Adipose tissue (tissue), 3 donors: ENCODE data around the gene CLEC4F. TPM values are rescaled to one million over a fixed set of nuclear protein-coding genes. Genes with fewer than 3 reads are reported as not detected.

Experiments used
- H3K27ac ChIP-seq: one replicate; pipeline ENCODE4 v1.5.1; 2013; ENCODE audit warnings: low read depth, low read length
- WGBS, 3 donors: extraction: QIAGEN DNeasy Blood & Tissue Kit; methylation state at CpG; one replicate each; pipeline ENCODE4 v1.1.7; 2013; 5-methylcytosine and 5-hydroxymethylcytosine counted together
- polyA plus RNA-seq, 3 donors: library from polyadenylated mRNA; stranded (reverse); fragments of 200-250 nt; gene quantifications; one replicate each; pipeline ENCODE4 v1.2.3, GENCODE V29; 2013
- donor health status: healthy with polysubstance abuse.
- donor health status: Bipolar disorder and iron deficiency.
- donor health status: healthy.

CLEC4F gene
- polyA plus RNA-seq, 3 donors = 0.27 to 1.6 TPM; not detected in 1

GRCh38 chr2:70796262-70796661 is 24.1 kb downstream of the CLEC4F start:
- no peak overlapping the region for H3K27ac ChIP-seq
- 78 to 82% (median 80%) methylated on average over 1 of the region's 1 CpG for WGBS, 3 donors

DNA sequence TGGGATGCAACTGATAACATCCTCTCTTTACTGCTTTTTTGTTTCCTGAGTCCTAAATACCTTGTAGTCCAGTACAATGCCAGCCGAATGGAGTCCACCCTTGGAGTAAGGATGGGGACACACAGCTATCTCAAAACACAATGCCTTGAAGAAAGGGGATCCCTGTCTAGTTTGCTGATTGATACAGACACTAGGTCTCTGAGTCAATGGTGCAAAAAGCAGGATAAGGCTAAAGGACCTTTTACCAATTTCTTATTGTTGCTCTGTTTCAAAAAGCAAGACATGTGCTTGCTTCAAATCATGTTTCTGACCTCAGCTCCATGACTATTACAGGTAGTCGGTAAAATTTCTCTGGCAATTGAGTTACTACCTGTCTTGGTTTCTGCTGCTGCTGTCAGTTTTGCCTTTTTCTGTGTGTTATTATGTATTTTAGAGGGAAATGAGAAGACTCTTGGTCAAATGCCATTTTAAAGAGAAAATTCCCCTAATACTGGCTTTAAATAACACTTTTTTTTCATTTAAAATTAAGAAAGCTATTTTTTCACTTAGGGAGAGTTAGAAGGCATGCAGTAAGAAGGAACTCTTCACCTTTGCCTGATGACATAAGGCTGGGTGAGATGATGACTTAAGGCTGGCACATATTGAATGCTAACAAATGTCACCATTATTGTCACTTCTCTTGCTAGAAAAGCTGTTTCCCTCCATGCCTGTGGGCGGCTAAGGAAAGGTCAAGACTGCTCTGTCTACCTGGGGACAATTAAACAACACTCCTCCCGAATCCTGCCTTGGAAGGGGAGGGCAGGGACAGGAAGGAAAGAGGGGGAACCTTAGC is 25.0 kb downstream of the CLEC4F start:
- no peak overlapping the region for H3K27ac ChIP-seq
- 67 to 78% (median 72%) methylated on average over 4 of the region's 4 CpGs for WGBS, 3 donors

GRCh38 chr2:70793450-70793849 is 26.9 kb downstream of the CLEC4F start:
- H3K27ac ChIP-seq = no peak overlapping the region
- 54 to 67% (median 64%) methylated on average over 2 of the region's 2 CpGs for WGBS, 3 donors

- no peak within 1 kb of the TSS for H3K27ac ChIP-seq
- WGBS, 3 donors = 3 to 4% (median 4%) methylated on average over 64 to 69 of the region's 69 CpGs
These were observed 30.1 kb downstream of the CLEC4F start, which contains the start of gene FIGLA for GRCh38 chr2:70790136-70790828. FIGLA (minus strand) TSS chr2:70790643; CDS start chr2:70790638, 5 bp downstream.

DNA sequence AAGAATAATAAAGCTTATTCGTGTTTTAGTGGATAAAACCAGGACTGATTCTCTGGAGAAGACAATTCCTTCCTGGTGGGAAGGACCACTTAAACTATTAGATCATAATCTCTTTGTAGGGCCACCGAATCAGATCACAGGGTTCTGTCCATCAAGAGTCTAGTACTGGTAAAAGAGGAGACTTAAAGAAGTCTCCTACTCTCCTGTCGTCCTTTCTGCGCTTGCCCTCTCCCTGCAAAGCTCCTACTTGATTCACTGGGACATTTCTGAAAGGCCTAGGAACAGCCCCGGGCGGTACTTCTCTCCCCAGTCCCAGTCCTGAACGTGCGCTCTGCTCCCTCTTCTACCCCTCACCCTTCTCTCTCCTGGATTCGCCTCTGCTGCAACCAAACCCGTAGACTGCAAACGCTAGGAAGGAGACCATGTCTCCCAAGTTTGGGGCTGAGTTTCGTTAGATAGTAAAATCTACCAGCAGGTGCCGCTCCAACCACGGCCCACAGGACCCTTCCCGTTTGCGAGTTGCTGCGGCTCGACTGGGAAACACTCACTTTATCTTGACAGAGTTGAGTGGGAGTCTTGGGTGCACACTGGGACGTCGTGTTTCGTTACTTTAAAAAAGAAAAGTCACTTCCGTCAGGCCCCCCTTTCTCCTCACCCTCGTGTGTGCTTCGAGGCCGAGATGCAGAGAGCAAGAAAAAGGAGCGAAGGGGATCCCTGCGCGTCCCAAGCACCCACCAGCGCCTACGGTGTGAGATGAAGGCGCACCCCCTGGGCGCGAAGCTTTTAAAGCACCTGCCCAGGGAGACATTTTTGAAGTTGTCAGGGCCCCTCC is 30.9 kb downstream of the CLEC4F start:
- no peak overlapping the region for H3K27ac ChIP-seq
- WGBS, 3 donors = 5 to 6% (median 5%) methylated on average over 31 to 33 of the region's 33 CpGs

GRCh38 chr2:70785137-70785911 is 35.1 kb downstream of the CLEC4F start:
- H3K27ac ChIP-seq = no peak overlapping the region
- WGBS, 3 donors = 23 to 24% (median 24%) methylated on average over 7 of the region's 7 CpGs

DNA sequence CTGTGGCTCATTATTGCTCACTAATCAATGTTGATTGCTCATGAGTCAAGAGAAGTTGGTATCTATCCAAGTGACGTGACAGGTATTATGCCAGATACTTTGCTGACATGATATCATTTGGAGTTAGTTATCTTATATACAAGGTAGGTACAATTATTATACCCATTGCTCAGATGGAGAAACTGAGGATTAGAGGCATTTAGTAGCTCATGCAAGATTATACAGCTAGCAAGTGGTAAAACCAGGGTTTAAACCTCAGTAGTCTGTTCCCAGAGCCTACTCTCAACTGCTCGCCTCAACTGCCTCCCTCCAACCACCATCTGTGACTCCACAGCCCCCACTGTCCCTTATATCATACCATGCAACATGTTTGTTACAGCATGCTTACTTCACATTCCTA is 36.1 kb downstream of the CLEC4F start:
- no peak overlapping the region for H3K27ac ChIP-seq
- 82 to 95% (median 90%) methylated on average over 2 of the region's 2 CpGs for WGBS, 3 donors

- 64 to 79% (median 76%) methylated on average over 8 of the region's 8 CpGs for WGBS, 3 donors
These were observed 40.4 kb downstream of the CLEC4F start for GRCh38 chr2:70779911-70780545.

DNA sequence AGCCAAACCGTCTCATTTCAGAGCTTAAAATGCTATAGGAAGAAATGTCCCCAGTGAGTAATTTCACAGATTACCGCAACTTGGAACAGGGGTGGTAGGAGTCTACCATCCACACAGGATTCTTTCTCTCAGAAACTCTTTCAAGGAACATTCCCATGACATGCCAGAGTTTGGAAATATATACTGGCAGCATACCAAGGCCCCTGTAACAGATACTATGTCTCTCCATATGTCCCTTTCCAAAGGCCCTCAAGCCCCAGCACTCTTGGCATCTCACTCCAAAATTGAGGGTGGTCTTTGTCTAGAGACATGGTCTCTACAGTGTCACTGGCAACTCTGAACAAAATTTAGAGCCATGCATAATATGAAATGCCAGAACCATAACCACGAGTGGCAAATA is 40.9 kb downstream of the CLEC4F start:
- no peak overlapping the region for H3K27ac ChIP-seq
- 59 to 69% (median 60%) methylated on average over 3 of the region's 3 CpGs for WGBS, 3 donors

More at GRCh38 chr2:70779911-70780545, 40.4 kb downstream of the CLEC4F start:
- no peak overlapping the region for H3K27ac ChIP-seq

- H3K27ac ChIP-seq = no peak overlapping the region
- WGBS, 3 donors = 55 to 80% (median 75%) methylated on average over 1 of the region's 1 CpG
These were observed 41.7 kb downstream of the CLEC4F start for GRCh38 chr2:70778676-70779075.

DNA sequence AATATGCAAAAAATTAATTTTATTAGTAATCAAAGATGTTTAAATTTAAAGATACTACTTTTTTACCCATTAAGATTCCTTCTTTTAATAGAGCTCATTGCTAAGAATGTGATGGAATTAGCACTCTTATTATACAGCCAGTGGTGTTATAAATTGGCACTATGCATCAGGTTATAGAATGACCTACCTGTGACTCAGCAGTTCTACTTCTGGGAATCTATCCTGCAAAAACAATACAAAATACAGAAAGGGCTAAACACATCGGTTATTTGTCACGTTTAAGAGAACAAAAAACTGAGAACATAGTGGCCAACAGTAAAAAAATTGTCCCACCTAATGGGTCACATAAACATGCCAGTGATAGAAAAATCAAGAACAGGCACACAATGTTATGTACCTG is 42.9 kb downstream of the CLEC4F start:
- 47 to 64% (median 58%) methylated on average over 2 of the region's 2 CpGs for WGBS, 3 donors
- H3K27ac ChIP-seq = no peak overlapping the region

DNA sequence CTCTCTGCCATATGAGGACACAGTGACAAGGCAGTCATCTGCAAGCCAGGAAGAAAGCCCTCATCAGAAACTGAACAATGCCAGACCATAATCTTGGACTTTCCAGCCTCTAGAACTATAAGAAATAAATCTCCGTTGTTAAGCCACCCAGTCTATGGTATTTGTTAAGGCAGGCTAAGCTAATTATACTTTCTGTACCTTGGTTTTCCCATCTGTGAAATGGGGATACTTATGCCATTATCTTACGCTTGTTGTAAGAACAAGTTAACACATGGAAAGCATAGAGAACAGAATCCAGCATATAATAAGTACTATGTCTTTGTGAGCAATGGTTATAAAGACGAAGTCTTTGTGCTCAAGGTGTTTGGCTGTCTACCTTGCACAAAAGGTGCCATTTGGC is 44.1 kb downstream of the CLEC4F start:
- no peak overlapping the region for H3K27ac ChIP-seq
- WGBS, 3 donors = 84 to 96% (median 93%) methylated on average over 3 of the region's 3 CpGs

DNA sequence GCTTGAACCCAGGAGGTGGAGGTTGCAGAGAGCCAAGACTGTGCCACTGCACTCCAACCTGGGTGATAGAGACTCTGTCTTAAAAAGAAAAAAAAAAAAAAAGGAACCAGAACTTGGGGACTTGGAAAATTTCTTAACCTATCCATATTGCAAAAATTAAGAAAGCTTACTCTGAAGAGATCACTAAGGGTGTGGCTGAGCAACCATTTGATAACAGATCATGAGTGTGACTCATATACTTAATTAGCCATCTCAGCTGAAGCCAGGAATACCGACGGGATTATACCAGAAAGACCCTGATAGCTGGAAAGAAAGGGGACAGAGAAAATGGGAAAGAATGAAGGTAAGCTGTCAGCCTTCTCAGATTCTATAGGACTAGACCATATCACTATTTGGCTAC is 45.3 kb downstream of the CLEC4F start:
- no peak overlapping the region for H3K27ac ChIP-seq
- 50 to 61% (median 51%) methylated on average over 2 of the region's 2 CpGs for WGBS, 3 donors

GRCh38 chr2:70772486-70773155 is 47.8 kb downstream of the CLEC4F start:
- H3K27ac ChIP-seq = no peak overlapping the region
- 61 to 88% (median 75%) methylated on average over 2 of the region's 2 CpGs for WGBS, 3 donors

DNA sequence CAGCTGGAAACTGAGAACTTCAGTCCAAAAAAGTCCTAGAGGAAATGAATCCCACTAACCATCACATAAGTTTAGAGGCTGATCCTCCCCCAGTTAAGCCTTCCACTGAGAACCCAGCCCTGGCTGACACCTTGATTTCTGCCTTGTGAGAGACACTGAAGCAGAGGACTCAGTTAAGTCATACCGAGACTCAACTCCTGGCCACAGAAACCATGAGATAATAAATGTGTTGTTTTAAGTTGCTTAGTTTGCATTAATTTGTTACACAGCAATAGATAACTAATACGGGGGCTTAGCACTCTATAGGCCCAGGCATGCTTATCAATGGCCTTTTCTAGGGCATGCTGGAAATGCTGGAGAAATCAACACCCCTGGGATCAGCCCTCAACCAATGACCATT is 49.0 kb downstream of the CLEC4F start:
- 84 to 86% (median 85%) methylated on average over 2 of the region's 2 CpGs for WGBS, 3 donors
- H3K27ac ChIP-seq = no peak overlapping the region

- WGBS, 3 donors = 58 to 74% (median 67%) methylated on average over 2 of the region's 2 CpGs
- no peak overlapping the region for H3K27ac ChIP-seq
These were observed 50.9 kb downstream of the CLEC4F start for GRCh38 chr2:70769450-70769849.

GRCh38 chr2:70768590-70769085 is 51.8 kb downstream of the CLEC4F start:
- no peak overlapping the region for H3K27ac ChIP-seq
- 51 to 62% (median 61%) methylated on average over 7 of the region's 7 CpGs for WGBS, 3 donors
